MCF 10A (cell line): ENCODE measurements around the gene WNT1. TPM values are rescaled to one million over a fixed set of nuclear protein-coding genes. Genes with fewer than 3 reads are reported as not detected.

ENCODE experiments used
- BruUV-seq: library from RNA; stranded (reverse); fragments of 400-500 nt; replicated peaks from 2 replicates; lab custom pipeline; 2021; lab: Mats Ljungman, UMichigan
- CTCF ChIA-PET: fragments of 300-600 bp; sonication (Branson Sonifier 250); formaldehyde crosslinking; extraction: SDS; loops from one replicate; lab custom pipeline; 2021; ENCODE audit warnings: antibody characterized with exemption, inconsistent platforms; lab: Yijun Ruan, JAX
- POLR2A ChIA-PET: fragments of 300-600, 350-650 bp; sonication (Branson Sonifier 250); formaldehyde crosslinking; extraction: SDS; loops from one replicate; lab custom pipeline; 2020; ENCODE audit warnings: antibody characterized with exemption, inconsistent platforms; lab: Yijun Ruan, JAX
- DNase-seq: peaks from one replicate; pipeline ENCODE4 v3.0.0-alpha.2; 2018; ENCODE audit not compliant: unreplicated experiment
- H3K27ac Mint-ChIP-seq: one replicate; pipeline ENCODE4 v1.8.0; 2022; ENCODE audit warnings: mild to moderate bottlenecking, low read depth, mixed read lengths; ENCODE audit not compliant: unreplicated experiment
- H3K27me3 Mint-ChIP-seq: one replicate; pipeline ENCODE4 v1.8.0; 2022; ENCODE audit warnings: mixed read lengths; ENCODE audit not compliant: insufficient read depth, unreplicated experiment
- H3K36me3 Mint-ChIP-seq: one replicate; pipeline ENCODE4 v1.8.0; 2022; ENCODE audit warnings: mild to moderate bottlenecking, moderate library complexity, mixed read lengths; ENCODE audit not compliant: insufficient read depth, unreplicated experiment
- H3K4me1 Mint-ChIP-seq: one replicate; pipeline ENCODE4 v1.8.0; 2022; ENCODE audit warnings: mixed read lengths; ENCODE audit not compliant: insufficient read depth, unreplicated experiment
- H3K4me3 Mint-ChIP-seq: one replicate; pipeline ENCODE4 v1.8.0; 2022; ENCODE audit warnings: mild to moderate bottlenecking, moderate library complexity, mixed read lengths; ENCODE audit not compliant: unreplicated experiment
- H3K9me3 Mint-ChIP-seq: one replicate; pipeline ENCODE4 v1.8.0; 2022; ENCODE audit warnings: mixed read lengths; ENCODE audit not compliant: unreplicated experiment
- intact Hi-C: fragments of 100-400 bp; cut with micrococcal nuclease; formaldehyde crosslinking; loops from 2 replicates; pipeline ENCODE4 v1.14.1; 2022
- total RNA-seq: library from RNA; stranded (reverse); gene quantifications from 2 replicates; pipeline ENCODE4 v1.2.3, GENCODE V29; 2022
- TF ChIP-seq, protein P1 (sequence below): fragments of 200-600 bp; IDR thresholded peaks from one replicate; pipeline ENCODE4 v1.8.0; 2022; ENCODE audit warnings: antibody characterized with exemption, mild to moderate bottlenecking; ENCODE audit not compliant: unreplicated experiment

The WNT1 gene
- total RNA-seq, 1 experiment from 2014 or later: not detected

DNA sequence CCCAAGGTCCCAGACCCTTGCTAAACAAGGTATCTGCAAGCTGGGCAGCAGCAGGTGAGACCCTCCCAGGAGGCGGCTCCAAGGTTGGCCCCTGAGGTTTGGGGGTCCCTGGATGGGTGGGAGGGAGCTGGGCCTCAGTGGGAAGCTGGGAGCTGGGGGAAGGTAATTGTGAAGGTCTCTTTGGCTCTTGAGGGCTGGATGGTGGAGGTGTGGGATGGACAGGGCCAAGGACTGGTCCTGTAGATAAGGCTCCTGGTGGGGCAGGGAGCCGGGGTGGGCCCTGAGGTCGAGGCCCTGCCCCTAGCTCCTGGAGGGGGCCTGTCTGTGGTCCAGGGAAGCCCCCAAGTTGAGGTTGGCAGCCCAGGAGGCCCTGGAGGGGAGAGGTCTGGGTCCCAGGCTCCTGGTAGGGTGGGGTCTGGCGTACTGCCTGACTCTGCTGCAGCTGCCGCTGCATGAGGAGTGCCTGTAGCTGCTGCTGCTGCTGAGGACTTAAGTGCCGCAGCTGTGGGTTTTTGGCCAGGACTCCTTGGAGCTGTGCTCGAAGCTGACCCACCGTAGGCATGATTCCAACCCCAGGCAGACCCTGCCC, 53.5 kb downstream of the WNT1 start:
- no peak overlapping the region for H3K4me3 Mint-ChIP-seq
- H3K27me3 Mint-ChIP-seq: no peaks in the 10 kb centered on the region
- H3K27ac Mint-ChIP-seq: no peak overlapping the region
- TF ChIP-seq, protein P1, sequence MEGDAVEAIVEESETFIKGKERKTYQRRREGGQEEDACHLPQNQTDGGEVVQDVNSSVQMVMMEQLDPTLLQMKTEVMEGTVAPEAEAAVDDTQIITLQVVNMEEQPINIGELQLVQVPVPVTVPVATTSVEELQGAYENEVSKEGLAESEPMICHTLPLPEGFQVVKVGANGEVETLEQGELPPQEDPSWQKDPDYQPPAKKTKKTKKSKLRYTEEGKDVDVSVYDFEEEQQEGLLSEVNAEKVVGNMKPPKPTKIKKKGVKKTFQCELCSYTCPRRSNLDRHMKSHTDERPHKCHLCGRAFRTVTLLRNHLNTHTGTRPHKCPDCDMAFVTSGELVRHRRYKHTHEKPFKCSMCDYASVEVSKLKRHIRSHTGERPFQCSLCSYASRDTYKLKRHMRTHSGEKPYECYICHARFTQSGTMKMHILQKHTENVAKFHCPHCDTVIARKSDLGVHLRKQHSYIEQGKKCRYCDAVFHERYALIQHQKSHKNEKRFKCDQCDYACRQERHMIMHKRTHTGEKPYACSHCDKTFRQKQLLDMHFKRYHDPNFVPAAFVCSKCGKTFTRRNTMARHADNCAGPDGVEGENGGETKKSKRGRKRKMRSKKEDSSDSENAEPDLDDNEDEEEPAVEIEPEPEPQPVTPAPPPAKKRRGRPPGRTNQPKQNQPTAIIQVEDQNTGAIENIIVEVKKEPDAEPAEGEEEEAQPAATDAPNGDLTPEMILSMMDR: no peak
- H3K36me3 Mint-ChIP-seq: peaks cover 76% of the 10 kb centered on the region
- ChIA-PET CTCF (interaction anchor here (0.7 to 1.1 kb wide), 2 partner anchors 12 to 14 kb away, joined by 4 read pairs; no protein-coding TSS in a partner anchor), POLR2A (interaction anchor here (0.6 to 1.3 kb wide), 3 partner anchors 11 to 38 kb away, joined by 3 to 5 read pairs (median 3); partner anchors contain the start of gene RHEBL1)
- no peak for DNase-seq
- no peaks in the 10 kb centered on the region for H3K9me3 Mint-ChIP-seq
- intact Hi-C loops: no loop called here
- H3K4me1 Mint-ChIP-seq: no peaks in the 10 kb centered on the region
- no TSS peak for BruUV-seq

Other genes with a start within 250 kb of the WNT1 start
- gene ADCY6, start 189.2 kb upstream of the WNT1 start, total RNA-seq: 21.9 and 33.2 TPM in 2 replicates
- gene CACNB3, start 159.8 kb upstream of the WNT1 start, total RNA-seq: 6.9 and 7.0 TPM in 2 replicates
- gene DDX23, start 126.2 kb upstream of the WNT1 start, total RNA-seq: 67.8 and 88.4 TPM in 2 replicates
- gene RND1, start 112.5 kb upstream of the WNT1 start, total RNA-seq: 1.0 and 1.2 TPM in 2 replicates
- 11.0 and 13.1 TPM in 2 replicates for gene FKBP11, start 52.8 kb upstream of the WNT1 start, total RNA-seq
- gene ARF3, start 20.8 kb upstream of the WNT1 start, total RNA-seq: 117 and 129 TPM in 2 replicates
- 1.1 TPM in 1 of 2 replicates, not detected in the other for gene WNT10B, start 6.6 kb upstream of the WNT1 start, total RNA-seq
- gene DDN, start 21.1 kb downstream of the WNT1 start, total RNA-seq: 0.28 and 0.47 TPM in 2 replicates
- 80.3 and 84.6 TPM in 2 replicates for gene PRKAG1, start 40.5 kb downstream of the WNT1 start, total RNA-seq
- gene KMT2D, start 82.5 kb downstream of the WNT1 start, total RNA-seq: 76.9 and 92.5 TPM in 2 replicates
- 0.35 and 0.93 TPM in 2 replicates for gene RHEBL1, start 91.7 kb downstream of the WNT1 start, total RNA-seq
- gene DHH, start 116.5 kb downstream of the WNT1 start, total RNA-seq: not detected in 2 replicates
- 27.8 and 35.7 TPM in 2 replicates for gene LMBR1L, start 132.5 kb downstream of the WNT1 start, total RNA-seq
- gene TUBA1B, start 153.1 kb downstream of the WNT1 start, total RNA-seq: 282 and 369 TPM in 2 replicates
- gene TUBA1A, start 210.8 kb downstream of the WNT1 start, total RNA-seq: 9.8 and 10.4 TPM in 2 replicates